GM12891 (cell line): Measurements from ENCODE around the gene DMD.

Experiments
- POLR2A ChIP-seq: IDR thresholded peaks from 2 replicates; pipeline ENCODE4 v1.6.1; 2011; ENCODE audit warnings: low read depth, low read length, control low read depth
- POLR2AphosphoS5 ChIP-seq: IDR thresholded peaks from 2 replicates; pipeline ENCODE4 v1.6.1; 2011; ENCODE audit warnings: low read depth, low read length, control low read depth

DNA sequence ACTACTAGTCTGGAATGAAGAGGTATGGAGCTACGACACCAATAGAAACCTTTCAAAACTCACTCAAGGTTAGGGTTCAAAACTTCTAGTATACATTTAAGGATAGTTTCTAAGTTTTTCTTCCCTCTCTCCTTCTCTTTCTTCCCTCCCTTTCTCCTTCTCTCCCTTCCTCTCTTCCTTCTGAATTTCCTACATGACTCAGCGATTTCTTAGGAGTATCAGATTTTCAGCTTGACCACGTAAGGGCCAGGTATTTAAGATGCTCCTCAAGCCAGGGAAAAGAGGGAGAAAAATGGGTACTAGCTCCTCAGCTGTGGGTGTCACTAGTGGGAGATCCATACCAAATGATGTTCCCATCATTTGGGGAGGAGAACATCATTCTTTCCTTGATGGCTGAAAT, 2083.6 kb downstream of the DMD start:
- TF ChIP-seq POLR2A, result no peak
- no peak for TF ChIP-seq POLR2AphosphoS5
